ENCODE measurements around the gene SOBP.
A peak's percentile ranks its signal among the peaks of the same experiment; 100 is the strongest.

GRCh38 chr6:107674995-107675738, 185.2 kb downstream of the SOBP start:
- TF ChIP-seq CTCF (conservative IDR thresholded peaks at IDR 0.05; ENCODE audit: low read depth in 2 of 2) (peak; percentile 90 to 97), JUNB (IDR thresholded peaks at IDR 0.05; ENCODE audit: unreplicated experiment) (no peak), ZNF462 (CRISPR knock-in tag; IDR thresholded peaks at IDR 0.05) (no peak), EZH2phosphoT487 (IDR thresholded peaks at IDR 0.05; ENCODE audit: unreplicated experiment) (no peak), POLR2AphosphoS5 (IDR thresholded peaks at IDR 0.05; ENCODE audit: low read depth) (no peak), ZNF114 (CRISPR knock-in tag; IDR thresholded peaks at IDR 0.05) (no peak), EZH2 (IDR thresholded peaks at IDR 0.05; ENCODE audit: low read depth, unreplicated experiment) (no peak), REST (IDR thresholded peaks at IDR 0.05; ENCODE audit: unreplicated experiment) (no peak)
